ENCODE measurements around the gene SIRT3. TPM values are rescaled to one million over a fixed set of nuclear protein-coding genes. Genes with fewer than 3 reads are reported as not detected.

Gene SIRT3
- total RNA-seq, 4 donors from 2014 or later = 2.5 to 8.3 (median 6.1) TPM

DNA sequence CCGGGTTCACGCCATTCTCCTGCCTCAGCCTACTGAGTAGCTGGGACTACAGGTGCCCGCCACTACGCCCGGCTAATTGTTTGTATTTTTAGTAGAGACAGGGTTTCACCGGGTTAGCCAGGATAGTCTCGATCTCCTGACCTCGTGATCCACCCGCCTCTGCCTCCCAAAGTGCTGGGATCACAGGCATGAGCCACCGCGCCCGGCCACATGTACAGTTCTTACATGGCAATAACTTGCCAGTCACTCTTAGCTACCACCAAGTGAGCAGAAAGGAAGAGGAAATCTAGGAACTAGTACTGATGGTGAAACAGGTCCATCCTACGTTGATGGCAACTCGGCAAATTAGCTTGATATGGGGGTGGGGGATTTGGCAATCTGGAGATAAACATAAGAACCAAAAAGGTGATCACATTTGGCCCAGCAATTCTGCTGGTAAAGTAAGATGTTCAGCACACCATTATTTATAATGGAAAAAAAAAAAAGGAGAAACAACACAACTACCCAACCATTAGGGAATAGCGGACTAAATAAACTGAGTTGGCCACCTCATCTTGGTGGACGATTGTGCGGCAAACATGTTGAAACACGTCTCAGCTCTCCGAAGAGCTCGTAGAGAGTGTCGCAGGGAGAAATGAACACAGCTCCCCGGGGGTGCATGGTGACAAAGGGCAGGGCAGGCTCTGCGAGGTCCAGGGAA lies 47.4 kb upstream of the SIRT3 start:
- no peak for DNase-seq
- WGBS, 2 donors = 59 to 76% methylated on average over 11 to 21 of the region's 23 CpGs
- Histone ChIP-seq H3K27ac (no peak overlapping the region), H3K4me1 (peaks cover 17 to 45% (median 39%) of the 10 kb centered on the region in 3 donors), H3K4me3 (no peak overlapping the region), H3K27me3 (peaks cover 22 to 99% (median 34%) of the 10 kb centered on the region in 4 donors), H3K9me3 (no peaks in the 10 kb centered on the region), H3K36me3 (no peaks in the 10 kb centered on the region)
- TF ChIP-seq, protein P1, sequence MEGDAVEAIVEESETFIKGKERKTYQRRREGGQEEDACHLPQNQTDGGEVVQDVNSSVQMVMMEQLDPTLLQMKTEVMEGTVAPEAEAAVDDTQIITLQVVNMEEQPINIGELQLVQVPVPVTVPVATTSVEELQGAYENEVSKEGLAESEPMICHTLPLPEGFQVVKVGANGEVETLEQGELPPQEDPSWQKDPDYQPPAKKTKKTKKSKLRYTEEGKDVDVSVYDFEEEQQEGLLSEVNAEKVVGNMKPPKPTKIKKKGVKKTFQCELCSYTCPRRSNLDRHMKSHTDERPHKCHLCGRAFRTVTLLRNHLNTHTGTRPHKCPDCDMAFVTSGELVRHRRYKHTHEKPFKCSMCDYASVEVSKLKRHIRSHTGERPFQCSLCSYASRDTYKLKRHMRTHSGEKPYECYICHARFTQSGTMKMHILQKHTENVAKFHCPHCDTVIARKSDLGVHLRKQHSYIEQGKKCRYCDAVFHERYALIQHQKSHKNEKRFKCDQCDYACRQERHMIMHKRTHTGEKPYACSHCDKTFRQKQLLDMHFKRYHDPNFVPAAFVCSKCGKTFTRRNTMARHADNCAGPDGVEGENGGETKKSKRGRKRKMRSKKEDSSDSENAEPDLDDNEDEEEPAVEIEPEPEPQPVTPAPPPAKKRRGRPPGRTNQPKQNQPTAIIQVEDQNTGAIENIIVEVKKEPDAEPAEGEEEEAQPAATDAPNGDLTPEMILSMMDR (IDR thresholded peaks at IDR 0.05) = no peak
- no peak for TF ChIP-seq POLR2A (IDR thresholded peaks at IDR 0.05)
- intact Hi-C loops (cut with DNase I) = no loop called here

DNA sequence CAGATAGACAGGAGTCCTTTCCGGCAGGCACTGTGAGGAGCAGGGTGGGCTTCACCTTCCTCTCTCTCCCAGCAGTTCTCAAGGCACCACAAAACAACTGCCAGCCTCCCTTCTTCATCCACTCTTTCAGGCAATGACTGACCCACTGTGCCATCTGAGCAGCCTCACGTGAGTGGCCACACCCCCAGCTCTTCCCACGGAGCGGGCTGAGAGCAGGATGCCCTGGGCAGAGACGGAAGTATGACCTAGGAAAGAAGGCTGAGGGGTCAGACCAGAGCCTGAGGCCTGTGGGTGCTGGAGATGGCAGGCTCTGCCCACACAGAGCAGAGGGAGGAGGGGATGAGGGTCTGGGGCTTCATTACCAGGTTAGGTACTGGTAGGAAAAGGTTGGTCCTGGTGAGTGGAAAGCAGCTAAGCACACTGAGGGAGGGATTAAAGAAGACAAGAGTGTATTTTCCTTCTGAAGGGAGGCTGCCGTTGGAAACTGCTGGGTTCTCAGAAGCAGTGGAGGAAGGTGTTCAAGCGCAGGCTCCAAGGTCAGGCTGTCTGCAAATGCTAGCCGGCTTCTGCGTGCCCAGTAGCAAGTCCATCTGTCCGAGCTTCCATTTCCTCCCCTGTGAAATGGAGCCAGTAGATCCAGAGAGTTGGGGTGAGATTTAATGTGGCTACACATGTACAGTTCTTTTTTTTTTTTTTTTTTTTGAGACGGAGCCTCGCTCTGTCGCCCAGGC lies 46.7 kb upstream of the SIRT3 start:
- Histone ChIP-seq H3K9me3 (no peaks in the 10 kb centered on the region), H3K4me3 (no peak overlapping the region), H3K27me3 (peaks cover 21 to 99% (median 37%) of the 10 kb centered on the region in 4 donors), H3K27ac (no peak overlapping the region), H3K36me3 (no peaks in the 10 kb centered on the region), H3K4me1 (peaks cover 10 to 37% (median 33%) of the 10 kb centered on the region in 3 donors)
- WGBS, 2 donors = 77 to 90% methylated on average over 7 of the region's 13 CpGs
- no peak for TF ChIP-seq POLR2A (IDR thresholded peaks at IDR 0.05)
- TF ChIP-seq, protein P1 (IDR thresholded peaks at IDR 0.05) = no peak
- no peak for DNase-seq
- intact Hi-C loops (cut with DNase I) = no loop called here

DNA sequence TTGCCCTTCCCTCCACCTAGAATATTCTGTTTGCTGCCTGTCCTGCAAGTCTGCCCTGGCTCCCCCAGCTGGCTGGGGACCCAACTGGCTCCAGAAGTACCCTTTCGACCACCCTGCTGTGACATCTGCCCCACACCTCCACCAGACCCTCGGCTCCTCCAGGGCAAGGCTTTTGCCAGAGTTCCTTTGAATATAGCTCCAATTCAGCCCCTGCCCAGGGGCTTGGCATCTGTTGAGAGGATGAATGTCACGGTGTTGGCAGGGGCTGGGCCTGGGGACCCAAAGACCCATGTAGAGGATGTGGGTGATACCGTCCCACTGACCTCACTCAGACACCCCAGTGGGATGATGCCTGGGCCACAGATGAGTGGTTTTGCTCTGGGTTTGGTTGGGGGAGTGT lies 46.0 kb upstream of the SIRT3 start:
- Histone ChIP-seq H3K27ac (no peak overlapping the region), H3K9me3 (no peaks in the 10 kb centered on the region), H3K4me3 (no peak overlapping the region), H3K27me3 (peaks cover 19 to 99% (median 37%) of the 10 kb centered on the region in 4 donors), H3K36me3 (no peaks in the 10 kb centered on the region), H3K4me1 (peaks cover 8 to 34% (median 32%) of the 10 kb centered on the region in 3 donors)
- 55 to 61% methylated on average over 2 of the region's 4 CpGs for whole genome bisulfite sequencing, 2 donors
- no peak for DNase-seq
- intact Hi-C loops (cut with DNase I) = no loop called here
- no peak for TF ChIP-seq POLR2A (IDR thresholded peaks at IDR 0.05)
- TF ChIP-seq, protein P1 (IDR thresholded peaks at IDR 0.05) = no peak

DNA sequence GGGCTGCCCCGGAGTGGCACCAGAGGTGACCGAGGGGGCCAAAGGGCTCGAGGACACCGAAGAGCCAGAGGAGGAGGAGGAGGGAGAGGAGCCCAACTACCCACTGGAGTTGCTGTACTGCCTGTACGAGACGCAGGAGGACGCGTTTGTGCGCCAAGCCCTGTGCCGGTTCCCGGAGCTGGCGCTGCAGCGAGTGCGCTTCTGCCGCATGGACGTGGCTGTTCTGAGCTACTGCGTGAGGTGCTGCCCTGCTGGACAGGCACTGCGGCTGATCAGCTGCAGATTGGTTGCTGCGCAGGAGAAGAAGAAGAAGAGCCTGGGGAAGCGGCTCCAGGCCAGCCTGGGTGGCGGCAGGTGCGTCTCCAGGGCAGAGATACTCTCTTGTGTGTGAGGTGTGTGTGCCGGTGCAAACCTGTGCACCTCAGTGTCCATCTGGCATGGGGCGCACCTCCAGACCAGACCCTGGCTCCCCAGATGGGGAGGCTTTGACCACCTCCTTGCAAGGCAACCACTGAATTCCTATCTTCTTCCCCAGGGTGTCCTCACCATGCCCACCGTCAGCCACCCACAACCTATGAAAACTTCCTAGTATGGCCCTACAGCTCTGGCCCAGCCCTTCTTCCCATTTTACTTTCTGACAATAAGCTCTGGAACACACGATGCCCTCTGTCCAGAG lies 45.5 kb upstream of the SIRT3 start:
- Histone ChIP-seq H3K4me1 (peaks cover 8 to 34% (median 32%) of the 10 kb centered on the region in 3 donors), H3K27me3 (peaks cover 19 to 99% (median 37%) of the 10 kb centered on the region in 4 donors), H3K36me3 (no peaks in the 10 kb centered on the region), H3K4me3 (peak overlapping the region in 2 of 4 donors; percentile 41 to 59), H3K9me3 (no peaks in the 10 kb centered on the region), H3K27ac (no peak overlapping the region)
- DNase-seq = no peak
- intact Hi-C loops (cut with DNase I) = no loop called here
- TF ChIP-seq, protein P1 (IDR thresholded peaks at IDR 0.05) = no peak
- TF ChIP-seq POLR2A (IDR thresholded peaks at IDR 0.05) = no peak
- WGBS, 2 donors = 30 to 44% methylated on average over 20 to 24 of the region's 26 CpGs

Measured in esophagus squamous epithelium (tissue), 5 donors.